ACHN (cell line): ENCODE measurements around the gene FAM171A1.
"Not testable (repeated sequence)": the region's sequence is repeated elsewhere in the genome, so short reads cannot be mapped to it uniquely, and the experiment has no call there.

Source experiments
- DNase-seq: peaks from one replicate; pipeline ENCODE4 v3.0.0-alpha.2; 2015
- in situ Hi-C: cut with HindIII; loops from 2 replicates; pipeline ENCODE4 v1.10.0; 2017; ENCODE audit warnings: low sequenced_read_pairs, low pct_ligation_motif_present, low pct_unique_long_range_greater_than_20kb

Gene FAM171A1

DNA sequence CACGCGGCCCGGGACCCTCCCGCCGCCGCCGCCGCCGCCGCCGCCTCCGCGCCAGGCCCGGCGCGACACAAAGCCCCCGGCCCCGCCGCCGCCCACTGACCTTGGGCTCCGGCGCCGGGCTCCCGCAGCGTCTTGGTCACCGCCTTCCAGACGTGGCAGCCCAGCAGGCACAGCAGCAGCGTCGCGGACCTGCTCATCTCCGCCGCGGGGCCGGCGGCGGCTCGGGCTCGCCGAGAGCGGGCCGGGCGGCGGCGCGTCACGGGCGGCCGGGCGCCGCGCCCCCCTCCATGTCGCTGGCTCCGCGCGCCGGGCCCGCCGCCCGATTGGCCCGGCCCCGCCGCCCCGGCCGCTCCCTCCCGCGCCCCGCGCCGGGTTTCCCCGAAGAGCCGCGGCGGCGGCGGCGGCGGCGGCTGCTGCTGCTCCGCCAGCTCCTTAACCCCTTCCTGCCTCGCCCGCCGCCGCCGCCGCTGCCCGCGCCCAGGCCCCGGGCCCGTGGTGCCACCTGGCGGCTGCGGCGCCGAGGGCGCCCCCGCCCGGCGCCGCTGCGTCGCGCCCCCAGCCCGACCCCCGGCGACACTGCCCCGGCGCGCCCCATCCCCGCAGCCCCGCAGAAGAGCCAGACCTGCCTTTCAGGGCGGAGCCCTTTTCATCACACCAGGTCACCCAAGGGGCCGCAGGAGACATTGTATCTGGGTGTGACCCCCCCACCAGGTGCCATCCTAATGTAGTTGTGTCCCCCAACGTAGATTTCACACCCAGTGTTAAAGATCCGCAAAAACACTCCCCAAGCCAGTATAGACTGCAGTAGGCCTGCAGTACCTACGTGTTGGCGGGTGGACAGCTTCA lies at the start of gene FAM171A1:
Gene FAM171A1, minus strand, starts transcription at position 434 of the 846 bp plus-strand sequence. Its CDS starts 237 bp downstream, at position 197.
- peak; percentile 66 for DNase-seq
- in situ Hi-C loops: no loop called here

DNA sequence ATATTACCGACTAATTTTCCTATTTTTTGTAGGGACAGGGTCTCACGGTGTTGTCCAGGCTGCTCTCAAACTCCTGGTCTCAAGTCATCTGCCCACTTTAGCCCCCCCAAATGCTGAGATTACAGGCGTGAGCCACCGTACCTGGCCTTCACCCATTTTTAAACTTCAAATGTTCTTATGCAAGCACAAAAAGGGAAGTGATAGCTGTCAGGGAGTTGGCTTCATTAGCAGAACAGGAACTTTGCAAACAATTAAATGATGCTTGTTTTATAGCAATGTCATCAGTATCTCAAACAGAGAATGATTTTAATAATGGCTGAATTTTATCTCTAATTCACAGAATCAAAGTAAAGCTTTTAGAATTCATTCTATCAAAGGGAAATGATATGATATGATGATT lies 49.8 kb upstream of the FAM171A1 start:
- no peak for DNase-seq
- in situ Hi-C loops: no loop called here

DNA sequence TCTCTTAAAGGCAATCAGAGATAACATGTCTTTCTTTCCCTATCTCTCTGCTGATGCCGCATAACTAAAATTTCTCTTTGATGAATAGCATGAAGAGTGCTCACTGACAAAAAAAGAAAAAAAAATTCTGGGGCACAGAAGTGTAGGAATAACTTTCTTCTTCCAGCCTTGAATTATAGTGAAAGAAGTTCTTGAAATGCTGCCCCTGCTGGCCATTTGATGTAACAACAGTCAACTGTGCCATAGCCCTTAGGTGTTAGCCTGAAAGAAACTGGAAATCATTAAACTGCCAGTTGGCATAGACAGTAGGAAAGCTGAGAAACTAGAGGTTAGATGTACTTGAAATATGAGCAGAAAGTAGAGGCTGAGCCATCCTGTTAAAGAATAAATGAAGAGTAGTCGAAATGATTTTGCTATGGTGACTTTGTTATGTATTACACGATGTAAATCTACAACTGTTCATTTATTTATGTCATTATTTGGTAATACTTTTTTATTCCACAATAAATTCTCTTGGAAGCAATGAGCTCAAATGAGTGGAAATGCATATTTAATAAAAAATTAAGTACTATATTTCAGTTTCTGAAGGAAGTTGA lies 48.3 kb upstream of the FAM171A1 start:
- DNase-seq: peak; percentile 64
- in situ Hi-C loops: no loop called here

DNA sequence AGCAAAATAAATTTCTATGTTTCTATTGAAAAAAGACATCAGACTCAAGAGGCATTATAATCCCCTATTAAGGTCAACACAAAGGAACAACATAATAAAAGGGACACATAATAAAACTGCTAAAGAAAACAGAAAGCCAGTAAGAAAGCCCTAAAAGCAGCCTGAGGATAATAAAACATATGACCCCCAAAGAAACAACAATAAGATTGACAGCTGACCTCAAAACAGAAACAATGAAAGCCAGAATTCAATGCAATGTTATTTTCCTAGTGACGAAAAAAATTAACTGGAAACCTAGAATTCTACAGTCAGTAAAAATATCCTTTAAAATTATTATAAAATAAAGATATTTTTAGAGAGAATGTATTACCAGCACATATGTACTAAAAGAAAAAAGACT lies 44.9 kb upstream of the FAM171A1 start:
- DNase-seq: no peak
- in situ Hi-C loops: no loop called here

GRCh38 chr10:15411010-15411409 lies 39.9 kb upstream of the FAM171A1 start:
- in situ Hi-C loops: no loop called here
- DNase-seq: no peak

DNA sequence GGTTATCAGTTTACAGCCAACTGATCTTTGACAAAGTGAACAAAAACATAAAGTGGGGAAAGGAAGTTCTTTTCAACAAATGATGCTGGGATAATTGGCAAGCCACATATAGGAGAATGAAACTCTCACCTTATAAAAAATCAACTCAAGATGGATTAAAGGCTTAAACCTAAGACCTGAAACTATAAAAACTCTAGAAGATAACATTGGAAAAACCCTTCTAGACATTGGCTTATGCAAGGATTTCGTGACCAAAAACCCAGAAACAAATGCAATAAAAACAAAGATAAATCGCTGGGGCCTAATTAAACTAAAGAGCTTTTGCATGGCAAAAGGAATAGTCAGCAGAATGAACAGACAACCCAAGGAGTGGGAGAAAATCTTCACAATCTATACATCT lies 38.3 kb upstream of the FAM171A1 start:
- DNase-seq, in situ Hi-C loops: not testable (repeated sequence)

DNA sequence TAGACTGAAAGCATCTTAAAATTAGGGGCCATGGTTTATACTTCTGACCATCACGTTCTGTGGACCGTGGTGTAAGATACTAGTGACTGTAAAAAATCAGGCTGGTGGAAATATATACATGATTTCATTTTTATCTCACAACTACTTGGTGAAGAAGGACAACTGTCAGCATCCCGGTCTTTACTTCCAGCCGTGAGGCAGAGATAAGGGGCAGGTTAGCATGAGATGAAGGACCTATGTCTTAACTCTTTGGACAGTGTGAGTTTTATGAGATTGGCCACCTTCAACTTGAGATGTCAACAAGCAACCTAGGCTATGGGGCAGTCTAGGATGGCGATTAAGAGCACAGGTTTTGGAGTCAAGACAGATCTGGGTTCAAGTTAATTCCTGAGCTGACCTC lies 37.5 kb upstream of the FAM171A1 start:
- DNase-seq: no peak
- in situ Hi-C loops: no loop called here

- no peak for DNase-seq
- in situ Hi-C loops: no loop called here
Observed at GRCh38 chr10:15405319-15405718, 34.2 kb upstream of the FAM171A1 start.

GRCh38 chr10:15401382-15401781 lies 30.3 kb upstream of the FAM171A1 start:
- in situ Hi-C loops: no loop called here
- no peak for DNase-seq

DNA sequence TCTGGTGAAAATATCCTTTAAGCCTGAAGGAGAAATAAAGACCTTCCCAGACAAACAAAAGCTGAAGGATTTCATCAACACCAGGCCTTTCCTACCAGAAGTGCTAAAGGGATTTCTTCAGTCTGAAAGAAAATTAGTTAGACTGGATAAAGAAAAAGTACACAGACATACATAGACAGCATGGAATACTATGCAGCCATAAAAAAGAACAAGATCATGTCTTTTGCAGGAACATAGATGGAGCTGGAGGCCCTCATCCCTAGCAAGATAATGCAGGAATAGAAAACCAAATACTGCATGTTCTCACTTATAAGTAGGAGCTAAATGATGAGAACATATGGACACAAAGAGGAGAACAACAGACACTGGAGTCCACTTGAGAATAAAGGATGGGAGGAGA lies 29.4 kb upstream of the FAM171A1 start:
- in situ Hi-C loops, DNase-seq: not testable (repeated sequence)

GRCh38 chr10:15399060-15399661 lies 28.1 kb upstream of the FAM171A1 start:
- in situ Hi-C loops: no loop called here
- DNase-seq: no peak

DNA sequence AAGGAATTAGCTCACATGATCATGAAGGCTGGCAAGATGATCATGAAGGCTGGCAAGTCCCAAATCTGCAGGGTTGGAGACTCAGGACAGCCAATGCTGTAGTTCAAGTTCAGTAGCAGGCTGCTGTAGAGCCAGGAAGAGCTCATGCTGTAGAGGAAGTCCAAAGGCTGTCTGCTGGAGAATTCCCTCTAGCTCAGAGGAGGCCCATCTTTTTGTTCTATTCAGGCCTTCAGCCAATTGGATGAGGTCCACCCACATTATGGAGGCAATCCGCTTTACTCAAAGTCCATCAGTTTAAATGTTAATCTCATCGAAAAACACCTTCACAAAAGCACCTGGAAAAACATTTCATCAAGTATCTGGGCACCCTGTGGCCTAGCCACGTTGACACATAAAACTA lies 24.8 kb upstream of the FAM171A1 start:
- no peak for DNase-seq
- in situ Hi-C loops: no loop called here

DNA sequence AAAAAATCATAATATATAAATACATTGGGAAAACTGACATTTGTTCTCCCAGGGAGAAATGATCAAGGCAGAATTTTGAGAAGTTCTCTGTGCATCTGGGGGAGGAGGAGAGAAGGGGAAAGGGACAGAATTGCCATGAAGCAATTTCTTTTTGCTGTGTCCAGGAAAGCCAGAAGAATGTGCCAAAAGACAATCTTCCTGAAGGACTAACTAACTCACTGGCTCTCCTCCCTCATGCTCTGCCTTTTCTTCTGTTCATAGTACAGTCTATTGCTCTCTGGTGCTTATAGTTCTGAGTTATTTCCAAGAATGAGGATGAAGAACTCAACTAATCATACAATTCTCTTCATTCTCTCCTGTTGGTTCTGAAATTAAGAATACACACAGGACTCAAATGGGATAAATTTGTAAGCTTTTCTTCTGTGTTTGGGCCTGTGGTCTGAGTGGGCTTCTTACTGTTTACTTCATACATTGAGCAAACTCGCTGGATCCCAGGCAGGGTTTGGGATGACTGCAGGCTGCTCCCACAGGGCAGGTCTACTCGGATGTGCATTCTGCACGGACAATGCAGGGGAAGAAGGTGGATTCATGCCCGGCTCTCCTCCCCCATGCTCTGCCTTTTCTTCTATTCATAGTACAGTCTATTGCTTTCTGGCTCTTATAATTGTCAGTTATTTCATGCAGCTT lies 22.2 kb upstream of the FAM171A1 start:
- no peak for DNase-seq
- in situ Hi-C loops: no loop called here

DNA sequence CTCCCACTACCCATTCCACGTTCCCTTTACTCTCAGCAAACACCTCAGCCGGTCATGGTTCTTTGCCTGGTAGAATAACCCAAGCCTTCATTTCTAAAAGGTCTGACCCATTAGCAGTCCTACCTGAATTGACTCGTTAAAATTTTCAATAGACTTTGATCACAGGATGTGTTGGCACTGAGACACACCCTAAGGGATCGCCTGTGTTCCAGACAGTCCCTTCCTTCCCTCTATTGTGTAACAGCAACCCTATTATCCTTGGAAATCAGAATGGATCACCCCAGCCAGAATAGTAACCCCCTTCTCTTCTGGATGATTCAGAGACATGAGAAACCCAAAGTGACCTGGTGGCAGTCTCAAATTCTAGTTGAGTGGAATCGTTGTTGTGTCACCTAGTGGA lies 20.4 kb upstream of the FAM171A1 start:
- in situ Hi-C loops: no loop called here
- DNase-seq: no peak

DNA sequence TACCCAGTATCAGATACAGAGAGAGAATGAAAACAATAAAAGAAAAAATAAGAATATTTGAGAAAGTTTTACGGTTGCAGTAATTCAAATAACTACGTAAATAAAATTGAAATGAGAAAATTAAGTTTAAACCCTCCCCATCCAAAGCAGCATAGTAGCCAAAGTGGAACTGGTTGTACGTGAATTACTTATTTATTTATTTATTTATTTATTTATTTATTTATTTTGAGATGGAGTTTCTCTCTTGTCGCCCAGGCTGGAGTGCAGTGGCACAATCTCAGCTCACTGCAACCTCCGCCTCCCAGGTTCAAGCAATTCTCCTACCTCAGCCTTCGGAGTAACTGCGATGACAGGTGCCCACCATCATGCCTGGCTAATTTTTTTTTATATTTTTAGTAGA lies 17.1 kb upstream of the FAM171A1 start:
- in situ Hi-C loops, DNase-seq: not testable (repeated sequence)

DNA sequence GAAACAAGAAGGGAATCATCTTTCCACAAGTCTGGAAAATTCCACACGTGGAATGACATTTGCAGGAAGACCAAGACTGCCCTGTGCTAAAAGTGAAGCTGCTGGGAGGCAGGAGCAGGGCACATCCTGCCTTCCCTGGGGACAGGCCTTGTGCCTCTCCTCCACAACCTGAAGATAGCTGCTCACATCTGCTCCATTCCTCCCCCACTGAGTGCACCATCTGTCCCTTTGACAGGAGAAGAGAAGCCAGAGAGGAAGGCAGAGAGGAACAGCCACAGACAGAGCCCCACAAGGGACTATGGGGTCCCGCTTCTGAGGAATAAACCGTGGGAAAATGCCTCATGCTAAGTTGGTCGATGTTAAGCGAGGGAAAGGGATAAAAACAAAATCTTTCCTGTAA lies 15.9 kb upstream of the FAM171A1 start:
- in situ Hi-C loops: no loop called here
- DNase-seq: no peak

GRCh38 chr10:15385552-15386455 lies 14.7 kb upstream of the FAM171A1 start:
- DNase-seq: no peak
- in situ Hi-C loops: no loop called here

- no peak for DNase-seq
- in situ Hi-C loops: no loop called here
Observed at GRCh38 chr10:15381420-15381819, 10.3 kb upstream of the FAM171A1 start.
